Endothelial cell (in vitro differentiated cells): ENCODE measurements around the gene ACCSL. TPM values are rescaled to one million over a fixed set of nuclear protein-coding genes. Genes with fewer than 3 reads are reported as not detected.

ENCODE experiments used
- DNase-seq: peaks from one replicate; pipeline ENCODE4 v3.0.0; 2021; ENCODE audit warnings: low spot score
- H3K27ac Mint-ChIP-seq: one replicate; pipeline ENCODE4 v1.8.0; 2021; ENCODE audit warnings: mixed read lengths, inconsistent platforms; ENCODE audit not compliant: unreplicated experiment
- H3K27me3 Mint-ChIP-seq: one replicate; pipeline ENCODE4 v1.8.0; 2021; ENCODE audit warnings: mild to moderate bottlenecking, moderate library complexity, mixed read lengths, inconsistent platforms; ENCODE audit not compliant: unreplicated experiment
- H3K36me3 Mint-ChIP-seq: one replicate; pipeline ENCODE4 v1.8.0; 2021; ENCODE audit warnings: mild to moderate bottlenecking, low read depth, mixed read lengths, inconsistent platforms; ENCODE audit not compliant: unreplicated experiment
- H3K4me1 Mint-ChIP-seq: one replicate; pipeline ENCODE4 v1.8.0; 2021; ENCODE audit warnings: mild to moderate bottlenecking, mixed read lengths, inconsistent platforms; ENCODE audit not compliant: unreplicated experiment
- H3K4me3 Mint-ChIP-seq: one replicate; pipeline ENCODE4 v1.8.0; 2021; ENCODE audit warnings: mild to moderate bottlenecking, mixed read lengths, inconsistent platforms; ENCODE audit not compliant: unreplicated experiment
- H3K9me3 Mint-ChIP-seq: one replicate; pipeline ENCODE4 v1.8.0; 2021; ENCODE audit warnings: mixed read lengths, inconsistent platforms; ENCODE audit not compliant: unreplicated experiment
- total RNA-seq: library from RNA; stranded (reverse); fragmentation: NEBNext Ultra II Directional; extraction: Animal tissue kit (Norgen Biotek cat#: 25700); gene quantifications from one replicate; pipeline ENCODE4 v1.2.1, GENCODE V29; 2021; ENCODE audit not compliant: unreplicated experiment
- TF ChIP-seq, protein P1 (sequence below): fragments of 200-600 bp; sonication (generic); IDR thresholded peaks from one replicate; pipeline ENCODE4 v1.5.0; 2021; ENCODE audit warnings: antibody characterized with exemption; ENCODE audit not compliant: unreplicated experiment

ACCSL gene
- total RNA-seq, 1 donor from 2014 or later = not detected

GRCh38 chr11:44090539-44090938 is 42.8 kb downstream of the ACCSL start:
- peaks cover 7% of the 10 kb centered on the region for H3K9me3 Mint-ChIP-seq
- H3K27ac Mint-ChIP-seq = peak overlapping the region; percentile 38
- no peak for DNase-seq

GRCh38 chr11:44094260-44094868 is 46.6 kb downstream of the ACCSL start:
- DNase-seq = peak; percentile 79
- H3K36me3 Mint-ChIP-seq = peaks cover 16% of the 10 kb centered on the region
- TF ChIP-seq, protein P1, sequence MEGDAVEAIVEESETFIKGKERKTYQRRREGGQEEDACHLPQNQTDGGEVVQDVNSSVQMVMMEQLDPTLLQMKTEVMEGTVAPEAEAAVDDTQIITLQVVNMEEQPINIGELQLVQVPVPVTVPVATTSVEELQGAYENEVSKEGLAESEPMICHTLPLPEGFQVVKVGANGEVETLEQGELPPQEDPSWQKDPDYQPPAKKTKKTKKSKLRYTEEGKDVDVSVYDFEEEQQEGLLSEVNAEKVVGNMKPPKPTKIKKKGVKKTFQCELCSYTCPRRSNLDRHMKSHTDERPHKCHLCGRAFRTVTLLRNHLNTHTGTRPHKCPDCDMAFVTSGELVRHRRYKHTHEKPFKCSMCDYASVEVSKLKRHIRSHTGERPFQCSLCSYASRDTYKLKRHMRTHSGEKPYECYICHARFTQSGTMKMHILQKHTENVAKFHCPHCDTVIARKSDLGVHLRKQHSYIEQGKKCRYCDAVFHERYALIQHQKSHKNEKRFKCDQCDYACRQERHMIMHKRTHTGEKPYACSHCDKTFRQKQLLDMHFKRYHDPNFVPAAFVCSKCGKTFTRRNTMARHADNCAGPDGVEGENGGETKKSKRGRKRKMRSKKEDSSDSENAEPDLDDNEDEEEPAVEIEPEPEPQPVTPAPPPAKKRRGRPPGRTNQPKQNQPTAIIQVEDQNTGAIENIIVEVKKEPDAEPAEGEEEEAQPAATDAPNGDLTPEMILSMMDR = peak; percentile 79
- peaks cover 5% of the 10 kb centered on the region for H3K9me3 Mint-ChIP-seq
- H3K27me3 Mint-ChIP-seq = peaks cover 11% of the 10 kb centered on the region
- H3K4me1 Mint-ChIP-seq = peaks cover 41% of the 10 kb centered on the region
- peak overlapping the region; percentile 90 for H3K4me3 Mint-ChIP-seq
- H3K27ac Mint-ChIP-seq = no peak overlapping the region

More at GRCh38 chr11:44090539-44090938, 42.8 kb downstream of the ACCSL start:
- Mint-ChIP-seq H3K4me3 (peak overlapping the region; percentile 49), H3K27me3 (peaks cover 12% of the 10 kb centered on the region), H3K36me3 (peaks cover 42% of the 10 kb centered on the region), H3K4me1 (peaks cover 34% of the 10 kb centered on the region)
- TF ChIP-seq, protein P1 = no peak

GRCh38 chr11:44095506-44096359 is 48.0 kb downstream of the ACCSL start, which contains the start of gene EXT2:
TSS of gene EXT2 (plus strand) at chr11:44095678. CDS start at chr11:44107713, 12,035 bp downstream.
- Mint-ChIP-seq H3K4me3 (peak within 1 kb of the TSS; percentile 94), H3K4me1 (peaks cover 38% of the 10 kb centered on the region), H3K9me3 (no peaks in the 10 kb centered on the region), H3K36me3 (peaks cover 9% of the 10 kb centered on the region), H3K27me3 (peaks cover 14% of the 10 kb centered on the region), H3K27ac (no peak within 1 kb of the TSS)
- TF ChIP-seq, protein P1 = peak; percentile 93
- DNase-seq = peak; percentile 85

DNA sequence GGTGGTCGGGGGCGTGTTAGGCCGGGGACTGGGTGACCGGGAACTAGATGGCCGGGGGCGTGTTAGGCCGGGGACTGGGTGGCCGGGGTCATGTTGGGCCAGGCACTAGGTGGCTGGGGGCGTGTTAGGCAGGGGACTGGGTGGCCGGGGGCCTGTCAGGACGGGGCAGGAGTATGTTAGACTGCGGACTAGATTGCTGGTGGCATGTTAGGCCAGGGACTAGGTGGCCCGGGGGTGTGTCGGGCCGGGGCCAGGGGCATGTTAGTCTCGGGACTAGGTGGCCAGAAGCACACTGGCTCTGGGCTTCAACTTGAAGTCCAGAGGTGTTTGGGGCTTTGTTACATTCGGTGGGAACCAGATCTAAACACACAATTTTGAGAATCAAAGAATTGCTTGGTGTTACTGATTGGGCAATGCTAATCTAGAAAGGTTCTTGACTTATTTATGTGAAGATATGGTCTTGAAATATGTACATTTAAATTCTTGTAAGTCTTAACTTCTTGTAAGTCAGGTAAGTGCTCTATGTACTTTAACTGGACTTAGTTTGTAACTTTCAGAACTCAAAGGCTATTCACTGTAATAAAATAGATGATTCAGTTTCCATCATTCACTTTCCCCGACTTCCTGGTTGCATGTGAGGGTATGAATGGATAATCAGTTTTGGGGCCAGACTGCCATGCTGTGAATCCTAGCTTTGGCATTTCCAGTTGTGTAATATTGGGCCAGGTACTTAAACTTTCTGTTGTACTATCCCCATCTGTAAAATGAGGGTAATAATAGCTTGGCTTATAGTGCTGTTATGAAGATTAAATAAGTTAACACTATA is 48.8 kb downstream of the ACCSL start:
- Mint-ChIP-seq H3K4me3 (peak overlapping the region; percentile 94), H3K4me1 (peaks cover 31% of the 10 kb centered on the region), H3K9me3 (no peaks in the 10 kb centered on the region), H3K27ac (no peak overlapping the region), H3K36me3 (peaks cover 11% of the 10 kb centered on the region), H3K27me3 (peaks cover 12% of the 10 kb centered on the region)
- peak; percentile 29 for DNase-seq
- TF ChIP-seq, protein P1 = no peak
